SK-N-SH (cell line): ENCODE measurements around the gene NSUN5. TPM values are rescaled to one million over a fixed set of nuclear protein-coding genes. Genes with fewer than 3 reads are reported as not detected.

Source experiments
- CTCF ChIA-PET: fragments of 300-600, 350-600 bp; formaldehyde crosslinking; extraction: SDS; loops from one replicate; lab custom pipeline; 2021; lab: Yijun Ruan, JAX
- POLR2A ChIA-PET: fragments of 350-600 bp; sonication (Branson Sonifier 250); formaldehyde crosslinking; extraction: SDS; loops from one replicate; lab custom pipeline; 2020; ENCODE audit warnings: antibody characterized with exemption, inconsistent platforms; lab: Yijun Ruan, JAX
- DNase-seq: peaks from one replicate; pipeline ENCODE4 v3.0.0; 2012
- H2AFZ ChIP-seq: fragments of 200-600 bp; sonication (generic); 2 replicates; pipeline ENCODE4 v1.8.1; 2016; ENCODE audit warnings: antibody characterized with exemption, mild to moderate bottlenecking, low read depth
- H3F3A ChIP-seq: fragments of 200-600 bp; sonication (generic); replicated peaks from 2 replicates; pipeline ENCODE3; 2016; ENCODE audit warnings: antibody characterized with exemption, mild to moderate bottlenecking; ENCODE audit not compliant: insufficient read depth
- H3K27ac ChIP-seq, 2 experiments: fragments of 200-500 bp in 1 of 2; fragments of 200-600 bp in 1 of 2; sonication (Bioruptor generic) in 1 of 2; sonication (generic), shearing (Covaris generic) in 1 of 2; 2 replicates each; pipeline versions ENCODE4 v1.5.1 to v1.6.1; 2014 to 2016; ENCODE audit warnings: low read depth in 2 of 2, inconsistent platforms in 1 of 2, low read length in 1 of 2, mild to moderate bottlenecking in 1 of 2, mixed read lengths in 1 of 2
- H3K27me3 ChIP-seq: fragments of 200-600 bp; sonication (generic), shearing (Covaris generic); 2 replicates; pipeline ENCODE4 v1.6.1; 2016; ENCODE audit warnings: mixed run types; ENCODE audit not compliant: insufficient read depth
- H3K36me3 ChIP-seq, 2 experiments: fragments of 200-500 bp in 1 of 2; fragments of 200-600 bp in 1 of 2; sonication (Bioruptor generic) in 1 of 2; sonication (generic) in 1 of 2; replicated peaks in 1 of 2; 2 replicates each; pipeline versions ENCODE3 to v1.5.1; 2014 to 2016; ENCODE audit warnings: low read length in 1 of 2, mild to moderate bottlenecking in 1 of 2; ENCODE audit not compliant: insufficient read depth in 2 of 2, control insufficient read depth in 1 of 2
- H3K4me1 ChIP-seq, 2 experiments: fragments of 200-500 bp in 1 of 2; fragments of 200-600 bp in 1 of 2; sonication (Bioruptor generic) in 1 of 2; sonication (generic), shearing (Covaris generic) in 1 of 2; 2 replicates each; pipeline versions ENCODE4 v1.5.1 to v1.6.1; 2014 to 2016; ENCODE audit warnings: low read depth in 1 of 2, low read length in 1 of 2, mixed run types in 1 of 2; ENCODE audit not compliant: insufficient read depth in 2 of 2, control insufficient read depth in 1 of 2
- H3K4me2 ChIP-seq: fragments of 200-600 bp; sonication (generic), shearing (Covaris generic); 2 replicates; pipeline ENCODE4 v1.6.1; 2017; ENCODE audit warnings: mixed run types
- H3K4me3 ChIP-seq, 2 experiments: fragments of 200-500 bp in 1 of 2; fragments of 200-600 bp in 1 of 2; sonication (Bioruptor generic) in 1 of 2; sonication (generic), shearing (Covaris generic) in 1 of 2; 2 replicates each; pipeline versions ENCODE4 v1.5.1 to v1.8.1; 2014 to 2016; ENCODE audit warnings: low read depth in 2 of 2, inconsistent platforms in 1 of 2, low read length in 1 of 2, mild to moderate bottlenecking in 1 of 2, mixed read lengths in 1 of 2, moderate library complexity in 1 of 2
- H3K79me2 ChIP-seq: fragments of 200-600 bp; sonication (generic); 2 replicates; pipeline ENCODE4 v1.8.1; 2017; ENCODE audit warnings: mild to moderate bottlenecking; ENCODE audit not compliant: insufficient read depth
- H3K9ac ChIP-seq: fragments of 200-600 bp; sonication (generic); 2 replicates; pipeline ENCODE4 v1.6.1; 2017; ENCODE audit warnings: mixed run types
- H3K9me2 ChIP-seq: fragments of 200-600 bp; sonication (generic); 2 replicates; pipeline ENCODE4 v1.6.1; 2017; ENCODE audit warnings: mixed run types
- H3K9me3 ChIP-seq: fragments of 200-600 bp; sonication (generic); 2 replicates; pipeline ENCODE4 v1.6.1; 2017; ENCODE audit warnings: mixed run types, mild to moderate bottlenecking, moderate library complexity
- H4K20me1 ChIP-seq: fragments of 200-600 bp; sonication (generic); 2 replicates; pipeline ENCODE4 v1.6.1; 2017; ENCODE audit warnings: mild to moderate bottlenecking, mixed run types; ENCODE audit not compliant: insufficient read depth
- CHD2 ChIP-seq: fragments of 150-350 bp; IDR thresholded peaks from 2 replicates; pipeline ENCODE4 v1.6.1; 2018; ENCODE audit warnings: low read length; ENCODE audit not compliant: partially characterized antibody
- ELF1 ChIP-seq: IDR thresholded peaks from 2 replicates; pipeline ENCODE4 v1.4.0; 2012
- EP300 ChIP-seq, 2 experiments: IDR thresholded peaks; 2 replicates each; pipeline versions ENCODE4 v1.4.0 to v1.6.1; 2012; ENCODE audit warnings: borderline replicate concordance in 1 of 2, low read depth in 1 of 2, low read length in 1 of 2
- FOXJ3 ChIP-seq: sonication (generic); formaldehyde crosslinking; IDR thresholded peaks from 2 replicates; pipeline ENCODE4 v1.5.1; 2020; ENCODE audit warnings: mild to moderate bottlenecking, missing genetic modification reagents
- FOXM1 ChIP-seq: IDR thresholded peaks from 2 replicates; pipeline ENCODE4 v1.4.0; 2012; ENCODE audit warnings: low read depth, mild to moderate bottlenecking
- GATA2 ChIP-seq: sonication (generic); formaldehyde crosslinking; IDR thresholded peaks from 2 replicates; pipeline ENCODE4 v1.5.0; 2020; ENCODE audit warnings: mild to moderate bottlenecking, missing genetic modification reagents
- IRF3 ChIP-seq: fragments of 150-350 bp; IDR thresholded peaks from 2 replicates; pipeline ENCODE4 v1.6.1; 2016; ENCODE audit warnings: mild to moderate bottlenecking, low read depth, low read length
- JUND ChIP-seq: IDR thresholded peaks from 2 replicates; pipeline ENCODE4 v1.4.0; 2012
- MEF2A ChIP-seq: IDR thresholded peaks from 2 replicates; pipeline ENCODE4 v1.4.0; 2012; ENCODE audit warnings: low read depth, borderline replicate concordance
- PBX3 ChIP-seq: IDR thresholded peaks from 2 replicates; pipeline ENCODE4; 2012
- RAD21 ChIP-seq: IDR thresholded peaks from 2 replicates; pipeline ENCODE4 v1.6.1; 2012; ENCODE audit warnings: mild to moderate bottlenecking, low read length
- RFX5 ChIP-seq: IDR thresholded peaks from 2 replicates; pipeline ENCODE4 v1.6.1; 2012; ENCODE audit warnings: mild to moderate bottlenecking, improper control_type of control experiment, low read length
- RXRA ChIP-seq: IDR thresholded peaks from 2 replicates; pipeline ENCODE4 v1.4.0; 2012; ENCODE audit warnings: low read depth, mild to moderate bottlenecking, borderline replicate concordance
- SIN3A ChIP-seq: IDR thresholded peaks from 2 replicates; pipeline ENCODE4 v1.6.1; 2012; ENCODE audit warnings: low read depth, mild to moderate bottlenecking, low read length, moderate library complexity, borderline replicate concordance
- SMC3 ChIP-seq: IDR thresholded peaks from 2 replicates; pipeline ENCODE4 v1.6.1; 2012; ENCODE audit warnings: low read depth, low read length, improper control_type of control experiment
- TAF1 ChIP-seq: IDR thresholded peaks from 2 replicates; pipeline ENCODE4 v1.6.1; 2012; ENCODE audit warnings: low read depth, mild to moderate bottlenecking, low read length, moderate library complexity, borderline replicate concordance
- YY1 ChIP-seq: IDR thresholded peaks from 2 replicates; pipeline ENCODE4 v1.4.0; 2012; ENCODE audit warnings: low read depth, mild to moderate bottlenecking
- ZBTB33 ChIP-seq: IDR thresholded peaks from 2 replicates; pipeline ENCODE4 v1.4.0; 2012; ENCODE audit warnings: low read depth, borderline replicate concordance
- WGBS: methylation state at CpG from one replicate; pipeline ENCODE4 v1.1.6; 2017; ENCODE audit warnings: low lambda C conversion rate; 5-methylcytosine and 5-hydroxymethylcytosine counted together
- polyA plus RNA-seq, 3 experiments: library from polyadenylated mRNA; depleted of rRNA; stranded (reverse); fragments of >200 nt; gene quantifications; 2 replicates each; pipeline ENCODE4 v1.2.3, GENCODE V29; 2012
- TF ChIP-seq, protein P1 (sequence below): IDR thresholded peaks from 2 replicates; pipeline ENCODE4 v1.4.0; 2012; ENCODE audit warnings: low read depth, borderline replicate concordance

Gene NSUN5
- polyA plus RNA-seq, 1 of the 3 experiments (the other 2 are of a cell fraction), result 59.2 TPM

- Histone ChIP-seq H3K9ac (peak overlapping the region; percentile 61), H4K20me1 (no peaks in the 10 kb centered on the region), H3K27me3 (no peaks in the 10 kb centered on the region), H3K4me1 (peaks cover 0 to 13% of the 10 kb centered on the region in 2 experiments; a peak in 1 of 4 replicates), H3K4me2 (peak overlapping the region; percentile 94), H3K79me2 (peaks cover 33% of the 10 kb centered on the region; the same call in 1 of the 2 replicates), H3K9me2 (no peaks in the 10 kb centered on the region), H3K36me3 (peaks cover 10 to 22% of the 10 kb centered on the region in 2 experiments), H3K4me3 (peak overlapping the region; percentile 69 to 98), H3K27ac (peak overlapping the region in 1 of 2 experiments; percentile 62; a peak in 2 of 4 replicates), H3F3A (no peaks in the 10 kb centered on the region), H2AFZ (peak overlapping the region; percentile 81), H3K9me3 (no peaks in the 10 kb centered on the region)
- CTCF ChIA-PET, result interaction anchor here (1.0 to 2.8 kb wide), 3 partner anchors 12 to 144 kb away, joined by 3 to 8 read pairs (median 5); no protein-coding TSS in a partner anchor
- TF ChIP-seq RFX5, result no peak
- no peak for TF ChIP-seq ELF1
- no peak for TF ChIP-seq MEF2A
- no peak for TF ChIP-seq CHD2
- TF ChIP-seq SMC3, result no peak
- no peak for TF ChIP-seq TAF1
- no peak for TF ChIP-seq IRF3
- TF ChIP-seq JUND, result no peak
- no peak for TF ChIP-seq EP300 (IDR thresholded peaks at IDR 0.05; ENCODE audit: borderline replicate concordance in 1 of 2, low read depth in 1 of 2, low read length in 1 of 2)
- no peak for TF ChIP-seq GATA2
- no peak for TF ChIP-seq FOXJ3 (CRISPR knock-in tag)
- TF ChIP-seq PBX3, result no peak
- no peak for TF ChIP-seq RAD21
- TF ChIP-seq ZBTB33, result no peak
- TF ChIP-seq SIN3A, result no peak
- TF ChIP-seq RXRA, result no peak
- TF ChIP-seq FOXM1, result no peak
- TF ChIP-seq YY1, result no peak
- TF ChIP-seq, protein P1, sequence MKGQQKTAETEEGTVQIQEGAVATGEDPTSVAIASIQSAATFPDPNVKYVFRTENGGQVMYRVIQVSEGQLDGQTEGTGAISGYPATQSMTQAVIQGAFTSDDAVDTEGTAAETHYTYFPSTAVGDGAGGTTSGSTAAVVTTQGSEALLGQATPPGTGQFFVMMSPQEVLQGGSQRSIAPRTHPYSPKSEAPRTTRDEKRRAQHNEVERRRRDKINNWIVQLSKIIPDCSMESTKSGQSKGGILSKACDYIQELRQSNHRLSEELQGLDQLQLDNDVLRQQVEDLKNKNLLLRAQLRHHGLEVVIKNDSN, result no peak
- 12% methylated on average over 36 of the region's 43 CpGs for WGBS
- no peak for DNase-seq
- POLR2A ChIA-PET, result no interaction called here
Measured at GRCh38 chr7:73308074-73308664, 457 bp downstream of the NSUN5 start.
